DND-41 (cell line): Measurements from ENCODE around the gene ROCK2.

Source experiments
- ATAC-seq: fragments of 200-7000 bp; cut with Tn5 transposase; 3 replicates; pipeline ENCODE4 v1.9.1; 2021; ENCODE audit warnings: low read depth; ENCODE audit not compliant: insufficient read depth
- DNase-seq: peaks from one replicate; pipeline ENCODE4 v3.0.0-alpha.2; 2020
- H2AFZ ChIP-seq: 2 replicates; pipeline ENCODE4 v1.6.0; 2012; ENCODE audit warnings: low read depth, low read length
- H3K27ac ChIP-seq: 2 replicates; pipeline ENCODE4 v1.5.1; 2012; ENCODE audit warnings: low read length, inconsistent platforms
- H3K27me3 ChIP-seq: fragments of 200-600 bp; sonication (generic); 2 replicates; pipeline ENCODE4 v1.6.0; 2012; ENCODE audit warnings: low read length, mild to moderate bottlenecking, inconsistent platforms; ENCODE audit not compliant: insufficient read depth, poor library complexity
- H3K36me3 ChIP-seq: 2 replicates; pipeline ENCODE4 v1.5.1; 2012; ENCODE audit warnings: low read length, inconsistent platforms; ENCODE audit not compliant: insufficient read depth
- H3K4me1 ChIP-seq: 2 replicates; pipeline ENCODE4 v1.5.1; 2012; ENCODE audit warnings: mild to moderate bottlenecking, low read length; ENCODE audit not compliant: insufficient read depth
- H3K4me2 ChIP-seq: 2 replicates; pipeline ENCODE4 v1.6.0; 2012; ENCODE audit warnings: mild to moderate bottlenecking, moderate library complexity, low read length, inconsistent platforms; ENCODE audit not compliant: insufficient read depth
- H3K4me3 ChIP-seq, 2 experiments: fragments of 200-600 bp in 1 of 2; shearing (Covaris generic) in 1 of 2; 2 replicates each; pipeline ENCODE4 v1.5.1; 2012 to 2016; ENCODE audit warnings: inconsistent platforms in 2 of 2, low read length in 2 of 2, mild to moderate bottlenecking in 2 of 2, low read depth in 1 of 2, moderate library complexity in 1 of 2
- H3K79me2 ChIP-seq: 2 replicates; pipeline ENCODE4 v1.6.0; 2012; ENCODE audit warnings: low read length, inconsistent platforms; ENCODE audit not compliant: insufficient read depth
- H3K9ac ChIP-seq: 2 replicates; pipeline ENCODE4 v1.6.0; 2012; ENCODE audit warnings: low read depth, mild to moderate bottlenecking, inconsistent platforms, low read length, moderate library complexity
- H3K9me3 ChIP-seq: 2 replicates; pipeline ENCODE4 v1.5.1; 2012; ENCODE audit warnings: low read length, moderate library complexity, mild to moderate bottlenecking, inconsistent platforms; ENCODE audit not compliant: insufficient read depth, severe bottlenecking
- H4K20me1 ChIP-seq: 2 replicates; pipeline ENCODE4 v1.6.0; 2012; ENCODE audit warnings: low read length; ENCODE audit not compliant: insufficient read depth
- CTCF ChIP-seq: IDR thresholded peaks from 2 replicates; pipeline ENCODE4 v1.5.1; 2012; ENCODE audit warnings: borderline replicate concordance, low read length, moderate library complexity, mild to moderate bottlenecking; ENCODE audit not compliant: poor library complexity, severe bottlenecking; ENCODE audit errors: extremely low read depth
- EZH2 ChIP-seq: IDR thresholded peaks from 3 replicates; pipeline ENCODE4 v1.6.1; 2012; ENCODE audit warnings: borderline replicate concordance, low read depth, mild to moderate bottlenecking, moderate library complexity, low read length, inconsistent platforms; ENCODE audit not compliant: severe bottlenecking

Gene ROCK2

DNA sequence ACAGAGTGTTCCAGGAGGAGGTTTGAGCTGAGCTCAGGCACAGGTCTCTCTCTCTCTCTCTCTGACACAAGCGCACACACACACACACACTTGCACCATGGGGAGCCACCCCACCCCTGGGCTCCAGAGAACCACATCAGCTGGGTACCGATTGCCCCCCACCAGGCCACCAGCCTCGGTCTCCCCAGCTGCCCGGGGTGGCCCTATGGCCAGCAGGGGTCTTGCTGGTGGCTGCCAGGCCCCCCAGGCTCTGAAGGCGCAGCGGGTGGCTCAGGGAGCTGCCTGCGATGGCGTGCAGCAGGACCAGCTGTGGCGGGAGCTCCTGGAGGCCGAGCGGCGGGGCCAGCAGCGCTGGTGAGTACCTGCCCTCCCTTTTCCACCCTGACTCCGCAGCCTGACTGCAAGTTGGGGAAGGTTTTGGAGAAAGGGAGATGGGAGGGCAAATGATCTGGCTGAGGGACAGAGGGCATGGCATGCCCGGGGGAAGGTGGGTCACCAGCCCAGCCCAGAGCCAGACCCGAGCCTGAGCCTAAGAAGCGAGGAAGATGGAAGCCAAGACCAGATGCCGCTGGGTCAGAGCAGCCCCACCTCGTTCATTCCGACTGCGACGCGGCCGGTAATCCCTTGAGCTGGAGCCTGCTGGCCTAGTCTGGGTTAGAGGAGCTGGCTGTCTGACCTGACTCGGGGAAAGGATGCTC lies 211.0 kb downstream of the ROCK2 start:
- TF ChIP-seq EZH2 (no peak), CTCF (no peak)
- DNase-seq (no peak), ATAC-seq (no peak)
- peak overlapping the region in 1 of 2 experiments; percentile 57; a peak in 2 of 4 replicates for H3K4me3 ChIP-seq
- peak overlapping the region; percentile 80 for H3K4me2 ChIP-seq
- no peaks in the 10 kb centered on the region for H3K9me3 ChIP-seq
- no peaks in the 10 kb centered on the region for H4K20me1 ChIP-seq
- H3K36me3 ChIP-seq = no peaks in the 10 kb centered on the region
- peak overlapping the region; percentile 64 for H3K27ac ChIP-seq
- peaks cover 2% of the 10 kb centered on the region for H3K27me3 ChIP-seq
- peak overlapping the region; percentile 83 for H2AFZ ChIP-seq
- H3K9ac ChIP-seq = peak overlapping the region; percentile 51
- H3K79me2 ChIP-seq = no peaks in the 10 kb centered on the region
- peaks cover 39% of the 10 kb centered on the region for H3K4me1 ChIP-seq

- no peak overlapping the region; the same call in 1 of the 2 replicates for H3K9ac ChIP-seq
- peaks cover 39% of the 10 kb centered on the region for H3K4me1 ChIP-seq
Measured at GRCh38 chr2:11132036-11132671, 212.3 kb downstream of the ROCK2 start.

GRCh38 chr2:11131166-11131920 lies 213.1 kb downstream of the ROCK2 start:
- H3K36me3 ChIP-seq = no peaks in the 10 kb centered on the region
- H3K79me2 ChIP-seq = no peaks in the 10 kb centered on the region
- H4K20me1 ChIP-seq = no peaks in the 10 kb centered on the region
- DNase-seq = no peak
- H3K4me2 ChIP-seq = 0 out of 2 replicates have a peak overlapping the region, but pooled peaks have one; percentile 95
- ATAC-seq = no peak
- H2AFZ ChIP-seq = no peak overlapping the region
- TF ChIP-seq EZH2 = no peak
- TF ChIP-seq CTCF = no peak
- H3K9me3 ChIP-seq = no peaks in the 10 kb centered on the region
- H3K4me3 ChIP-seq = no peak overlapping the region
- no peak overlapping the region for H3K27ac ChIP-seq
- H3K4me1 ChIP-seq = peaks cover 39% of the 10 kb centered on the region
- H3K9ac ChIP-seq = peak overlapping the region; percentile 49; the same call in 1 of the 2 replicates
- H3K27me3 ChIP-seq = peaks cover 3% of the 10 kb centered on the region

More at GRCh38 chr2:11132036-11132671, 212.3 kb downstream of the ROCK2 start:
- Histone ChIP-seq H3K79me2 (no peaks in the 10 kb centered on the region), H3K4me2 (peak overlapping the region; percentile 80), H3K9me3 (no peaks in the 10 kb centered on the region), H3K4me3 (peak overlapping the region in 1 of 2 experiments; percentile 57; a peak in 2 of 4 replicates), H3K36me3 (no peaks in the 10 kb centered on the region), H3K27ac (no peak overlapping the region), H3K27me3 (peaks cover 3% of the 10 kb centered on the region), H4K20me1 (no peaks in the 10 kb centered on the region), H2AFZ (peak overlapping the region; percentile 83)
- TF ChIP-seq CTCF (no peak), EZH2 (no peak)
- ATAC-seq (no peak), DNase-seq (no peak)
